ENCODE measurements around the gene HOPX.

- TF ChIP-seq CTCF (IDR thresholded peaks at IDR 0.05) (no peak), POLR2A (IDR thresholded peaks at IDR 0.05) (no peak)
These were observed 61.9 kb downstream of the HOPX start for GRCh38 chr4:56619160-56619559.
